HG03139 (cell line): ENCODE measurements around the gene CCNQ.

Source experiments
- ATAC-seq: cut with Tn5 transposase; IDR thresholded peaks from one replicate; pipeline ENCODE4 v1.9.1; 2021; ENCODE audit not compliant: unreplicated experiment

Gene CCNQ

DNA sequence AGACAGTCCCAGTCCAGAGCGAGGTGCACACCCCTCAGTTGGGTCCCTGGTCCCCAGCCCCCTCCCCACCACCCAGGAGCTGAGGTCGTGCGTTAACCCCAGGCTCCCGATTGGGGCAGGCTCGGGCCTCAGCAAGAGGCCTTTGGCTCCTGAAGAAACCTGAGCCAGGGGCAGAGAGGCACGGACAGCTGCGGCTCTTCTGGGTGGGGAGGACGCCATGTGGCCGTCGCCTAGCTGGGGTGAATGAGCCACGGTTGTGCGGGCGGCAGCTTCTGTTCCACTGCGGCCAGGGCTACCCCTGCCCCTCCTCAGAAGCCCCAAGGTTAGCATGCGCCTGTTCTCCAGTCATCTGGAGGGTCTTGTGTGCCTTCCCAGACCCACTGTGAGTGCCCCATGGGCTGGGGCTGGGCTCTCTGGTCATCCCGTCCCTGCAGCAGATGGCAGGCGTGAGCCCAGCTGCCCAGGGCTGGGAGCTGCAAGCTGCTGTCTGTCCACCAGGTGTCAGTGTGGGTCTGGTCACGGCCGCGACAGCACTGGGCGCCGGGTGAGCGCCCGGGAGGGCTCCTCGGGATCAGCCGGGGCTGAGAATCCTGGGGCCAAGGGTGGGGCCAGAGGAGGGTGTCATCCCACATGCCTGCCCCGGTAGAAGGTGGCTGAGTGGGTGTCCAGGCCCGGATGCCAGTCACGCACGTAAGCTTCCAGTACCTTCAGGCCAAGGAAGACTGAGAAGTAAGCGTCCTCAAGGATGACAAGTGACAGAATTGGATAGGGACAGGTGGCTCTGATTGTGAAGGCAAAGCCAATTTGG, 59.6 kb downstream of the CCNQ start:
- ATAC-seq: peak; percentile 58

DNA sequence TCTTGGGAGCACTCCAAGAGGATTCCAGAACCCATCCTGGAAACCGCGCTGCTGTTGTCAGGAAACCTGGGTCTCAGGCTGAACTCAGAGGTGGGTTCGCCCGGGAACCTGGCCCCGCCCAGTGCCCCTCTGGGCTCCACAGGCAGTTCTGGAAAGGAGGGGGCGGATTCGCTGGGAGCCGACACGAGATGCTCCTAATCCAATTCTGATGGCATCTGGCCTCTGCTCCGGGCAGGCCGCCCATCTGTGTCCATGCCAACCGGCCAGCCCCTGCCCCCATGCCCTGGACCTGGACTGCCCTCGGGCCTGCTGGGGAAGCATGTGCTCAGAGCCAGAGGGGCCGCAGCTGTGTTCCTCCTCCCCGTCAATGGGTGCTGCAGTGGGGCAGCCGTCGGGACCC, 60.5 kb downstream of the CCNQ start:
- ATAC-seq: no peak
